SU-DHL-6 (cell line): Measurements from ENCODE around the gene CMTM8.

Experiments
- H2AFZ ChIP-seq: fragments of 200-600 bp; sonication (generic); 2 replicates; pipeline ENCODE4 v1.6.1; 2014; ENCODE audit warnings: low read depth, mild to moderate bottlenecking, moderate library complexity, mixed read lengths, antibody characterized with exemption, low read length; ENCODE audit not compliant: severe bottlenecking
- H3F3A ChIP-seq: fragments of 200-600 bp; shearing (Covaris generic); 2 replicates; pipeline ENCODE4 v1.6.0; 2016; ENCODE audit warnings: antibody characterized with exemption, mild to moderate bottlenecking; ENCODE audit not compliant: insufficient read depth
- H3K27ac ChIP-seq: fragments of 200-600 bp; sonication (generic); 2 replicates; pipeline ENCODE4 v1.5.1; 2016; ENCODE audit warnings: low read depth, mild to moderate bottlenecking, low read length, moderate library complexity, mixed read lengths
- H3K27me3 ChIP-seq: fragments of 200-600 bp; sonication (generic), shearing (Covaris generic); 2 replicates; pipeline ENCODE4 v1.6.0; 2014; ENCODE audit warnings: mild to moderate bottlenecking, low read length
- H3K36me3 ChIP-seq: fragments of 200-600 bp; sonication (generic); 2 replicates; pipeline ENCODE4 v1.6.1; 2014; ENCODE audit warnings: mild to moderate bottlenecking, low read length, mixed read lengths
- H3K4me2 ChIP-seq: fragments of 300-600, 200-600 bp; shearing (Covaris generic), sonication (generic); 2 replicates; pipeline ENCODE4 v1.6.0; 2014; ENCODE audit warnings: low read length, low read depth, mild to moderate bottlenecking; ENCODE audit not compliant: poor library complexity, severe bottlenecking
- H3K4me3 ChIP-seq: fragments of 200-600 bp; sonication (generic); 2 replicates; pipeline ENCODE4 v1.5.1; 2014; ENCODE audit warnings: antibody characterized with exemption, low read length, mild to moderate bottlenecking, mixed read lengths; ENCODE audit not compliant: insufficient read depth, poor library complexity, severe bottlenecking
- H3K79me2 ChIP-seq: fragments of 200-600 bp; sonication (generic); 2 replicates; pipeline ENCODE4 v1.6.1; 2014; ENCODE audit warnings: mild to moderate bottlenecking, low read length, moderate library complexity; ENCODE audit not compliant: insufficient read depth
- H3K9ac ChIP-seq: fragments of 200-600 bp; sonication (generic); 2 replicates; pipeline ENCODE4 v1.7.0; 2014; ENCODE audit warnings: mild to moderate bottlenecking, low read length
- H3K9me2 ChIP-seq: fragments of 200-600 bp; sonication (generic); replicated peaks from 2 replicates; pipeline ENCODE4 v1.6.1; 2014; ENCODE audit warnings: low read length; ENCODE audit not compliant: insufficient read depth
- H3K9me3 ChIP-seq: fragments of 200-600 bp; sonication (generic); 2 replicates; pipeline ENCODE4 v1.6.1; 2014; ENCODE audit warnings: low read length, mixed read lengths; ENCODE audit not compliant: insufficient read depth
- H4K20me1 ChIP-seq: fragments of 200-600 bp; sonication (generic); 2 replicates; pipeline ENCODE4 v1.6.1; 2014; ENCODE audit warnings: low read depth, mild to moderate bottlenecking, antibody characterized with exemption, low read length, moderate library complexity, mixed read lengths
- CTCF ChIP-seq: fragments of 200-600 bp; sonication (generic); IDR thresholded peaks from one replicate; pipeline ENCODE4 v1.5.1; 2017; ENCODE audit warnings: antibody characterized with exemption, mild to moderate bottlenecking, low read length, moderate library complexity; ENCODE audit not compliant: insufficient read depth, poor library complexity, severe bottlenecking
- EZH2phosphoT487 ChIP-seq: fragments of 200-600 bp; sonication (generic), shearing (Covaris generic); conservative IDR thresholded peaks from 2 replicates; pipeline ENCODE4 v1.6.1; 2018; ENCODE audit warnings: mild to moderate bottlenecking, antibody characterized with exemption, low read length, moderate library complexity, mixed read lengths

The CMTM8 gene

GRCh38 chr3:32229565-32229964 lies 8.9 kb upstream of the CMTM8 start:
- Histone ChIP-seq H4K20me1 (no peaks in the 10 kb centered on the region), H3K9ac (no peak overlapping the region), H3F3A (no peaks in the 10 kb centered on the region), H3K36me3 (no peaks in the 10 kb centered on the region), H3K9me3 (no peaks in the 10 kb centered on the region), H3K27me3 (no peaks in the 10 kb centered on the region), H3K79me2 (no peaks in the 10 kb centered on the region), H2AFZ (no peak overlapping the region), H3K4me2 (no peak overlapping the region), H3K9me2 (no peaks in the 10 kb centered on the region), H3K27ac (no peak overlapping the region), H3K4me3 (no peak overlapping the region)
- TF ChIP-seq EZH2phosphoT487 (no peak), CTCF (no peak)

DNA sequence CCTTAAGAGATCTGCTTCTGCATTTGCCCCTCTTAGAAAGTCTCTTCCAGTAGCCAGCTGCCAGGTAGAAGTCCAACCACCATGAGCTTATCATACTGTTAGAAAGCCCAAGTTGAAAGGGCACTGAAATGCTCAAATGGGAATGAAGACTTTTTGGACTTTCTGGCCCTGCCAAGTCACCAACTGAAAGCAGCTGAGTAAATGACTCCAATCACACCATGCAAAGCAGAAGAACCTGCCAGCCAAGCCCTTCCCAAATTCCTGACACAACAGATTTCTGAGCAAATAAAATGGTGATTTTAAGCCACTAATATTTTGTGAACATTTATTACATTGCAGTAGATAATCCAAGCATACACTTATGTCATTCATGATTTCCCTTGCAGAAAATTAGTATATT lies 2.1 kb upstream of the CMTM8 start:
- Histone ChIP-seq H3K27ac (no peak overlapping the region), H3K9ac (no peak overlapping the region), H3F3A (peaks cover 4% of the 10 kb centered on the region; the same call in 1 of the 2 replicates), H3K27me3 (no peaks in the 10 kb centered on the region), H4K20me1 (no peaks in the 10 kb centered on the region), H3K9me2 (no peaks in the 10 kb centered on the region), H3K79me2 (no peaks in the 10 kb centered on the region), H3K4me3 (no peak overlapping the region), H3K36me3 (no peaks in the 10 kb centered on the region), H2AFZ (no peak overlapping the region), H3K9me3 (no peaks in the 10 kb centered on the region), H3K4me2 (no peak overlapping the region)
- TF ChIP-seq CTCF (no peak), EZH2phosphoT487 (no peak)

- Histone ChIP-seq H3K9ac (no peak overlapping the region), H4K20me1 (no peaks in the 10 kb centered on the region), H3K36me3 (no peaks in the 10 kb centered on the region), H3K9me2 (no peaks in the 10 kb centered on the region), H3K27ac (no peak overlapping the region), H3K79me2 (no peaks in the 10 kb centered on the region), H3F3A (peaks cover 4% of the 10 kb centered on the region; the same call in 1 of the 2 replicates), H3K4me2 (peak overlapping the region; percentile 67), H3K9me3 (no peaks in the 10 kb centered on the region), H3K4me3 (peak overlapping the region; percentile 68), H3K27me3 (no peaks in the 10 kb centered on the region), H2AFZ (peak overlapping the region; percentile 15)
- TF ChIP-seq CTCF (no peak), EZH2phosphoT487 (no peak)
These were observed 619 bp upstream of the CMTM8 start for GRCh38 chr3:32237670-32238452.
